A549 (cell line): ENCODE data around the gene UBAC2.

Source experiments
- CTCF ChIP-seq: fragments of >200 bp; sonication (Bioruptor Twin); formaldehyde crosslinking; IDR thresholded peaks from 3 replicates; pipeline ENCODE4 v1.5.1; 2016
- ELK1 ChIP-seq: fragments of 150-350 bp; IDR thresholded peaks from 2 replicates; pipeline ENCODE4 v1.6.1; 2014; ENCODE audit warnings: low read depth, mild to moderate bottlenecking, low read length
- HMGXB4 ChIP-seq: fragments of 250-450 bp; sonication (Bioruptor Pico); IDR thresholded peaks from 2 replicates; pipeline ENCODE4 v1.5.0; 2021; ENCODE audit warnings: mild to moderate bottlenecking, moderate library complexity, borderline replicate concordance
- HOXA7 ChIP-seq: fragments of 250-450 bp; sonication (Bioruptor Pico); IDR thresholded peaks from 2 replicates; pipeline ENCODE4 v1.5.0; 2020; ENCODE audit warnings: mild to moderate bottlenecking, moderate library complexity
- SMC3 ChIP-seq: fragments of >200 bp; sonication (Bioruptor Twin); formaldehyde crosslinking; IDR thresholded peaks from 3 replicates; pipeline ENCODE4 v1.6.1; 2018; ENCODE audit warnings: inconsistent platforms
- ZFP36 ChIP-seq: fragments of 450-650 bp; IDR thresholded peaks from 2 replicates; pipeline ENCODE4 v1.6.1; 2014; ENCODE audit warnings: borderline replicate concordance; ENCODE audit not compliant: partially characterized antibody

GRCh38 chr13:99331881-99332293, 131.2 kb downstream of the UBAC2 start:
- TF ChIP-seq HMGXB4 (CRISPR knock-in tag), result no peak
- no peak for TF ChIP-seq CTCF
- no peak for TF ChIP-seq ELK1
- no peak for TF ChIP-seq SMC3
- no peak for TF ChIP-seq ZFP36
- TF ChIP-seq HOXA7 (CRISPR knock-in tag), result no peak
